ENCODE data around the gene LEKR1.

GRCh38 chr3:157045238-157045850 is 219.2 kb downstream of the LEKR1 start:
- TF ChIP-seq CTCF (IDR thresholded peaks at IDR 0.05; ENCODE audit: extremely low read depth in 1 of 2, insufficient read depth in 1 of 2, low read depth in 1 of 2, low read length in 2 of 2) (no peak), EZH2 (IDR thresholded peaks at IDR 0.05; ENCODE audit: borderline replicate concordance, low read depth, low read length, severe bottlenecking) (no peak), POLR2A (IDR thresholded peaks at IDR 0.05; ENCODE audit: low read depth, low read length) (no peak), FOS (IDR thresholded peaks at IDR 0.05; ENCODE audit: borderline replicate concordance, insufficient read depth, low read length) (no peak), MYC (IDR thresholded peaks at IDR 0.05; ENCODE audit: low read depth, low read length) (no peak), MAX (IDR thresholded peaks at IDR 0.05; ENCODE audit: insufficient read depth, insufficient read length) (no peak)

Data from endothelial cell of umbilical vein (primary cell).